Hepatocyte (in vitro differentiated cells): ENCODE results near the gene RAPGEF5. TPM values are rescaled to one million over a fixed set of nuclear protein-coding genes. Genes with fewer than 3 reads are reported as not detected.

Experiments
- DNase-seq: peaks from one replicate; pipeline ENCODE4 v3.0.0-alpha.2; 2016; ENCODE audit warnings: low spot score
- H2AFZ ChIP-seq: fragments of 200-600 bp; sonication (generic); 2 replicates; pipeline ENCODE4 v1.6.0; 2016; ENCODE audit warnings: antibody characterized with exemption, mild to moderate bottlenecking
- H3K27ac ChIP-seq: fragments of 200-600 bp; sonication (generic); 2 replicates; pipeline ENCODE4 v1.5.1; 2016; ENCODE audit warnings: mild to moderate bottlenecking
- H3K27me3 ChIP-seq: fragments of 200-600 bp; sonication (generic); 2 replicates; pipeline ENCODE4 v1.6.1; 2016
- H3K36me3 ChIP-seq: fragments of 200-600 bp; sonication (generic); replicated peaks from 2 replicates; pipeline ENCODE4 v1.5.1; 2016; ENCODE audit warnings: low read depth; ENCODE audit not compliant: insufficient read depth
- H3K4me1 ChIP-seq: fragments of 200-600 bp; sonication (generic); 2 replicates; pipeline ENCODE4 v1.5.1; 2016; ENCODE audit warnings: mild to moderate bottlenecking, moderate library complexity; ENCODE audit not compliant: insufficient read depth
- H3K4me2 ChIP-seq: fragments of 200-600 bp; sonication (generic); 2 replicates; pipeline ENCODE4 v1.6.0; 2016
- H3K4me3 ChIP-seq: fragments of 200-600 bp; sonication (generic); 2 replicates; pipeline ENCODE4 v1.5.1; 2016; ENCODE audit warnings: mild to moderate bottlenecking
- H3K79me2 ChIP-seq: fragments of 200-600 bp; sonication (generic); 2 replicates; pipeline ENCODE4 v1.6.0; 2017; ENCODE audit warnings: mild to moderate bottlenecking
- H3K9me2 ChIP-seq: fragments of 200-600 bp; sonication (generic); replicated peaks from 2 replicates; pipeline ENCODE4 v1.6.0; 2017; ENCODE audit warnings: mild to moderate bottlenecking; ENCODE audit not compliant: insufficient read depth
- H3K9me3 ChIP-seq: fragments of 200-600 bp; sonication (generic); 2 replicates; pipeline ENCODE4 v1.5.1; 2016; ENCODE audit warnings: low read depth, mild to moderate bottlenecking
- H4K20me1 ChIP-seq: fragments of 200-600 bp; sonication (generic); 2 replicates; pipeline ENCODE4 v1.6.0; 2016; ENCODE audit warnings: mild to moderate bottlenecking; ENCODE audit not compliant: insufficient read depth, poor library complexity, severe bottlenecking
- EZH2 ChIP-seq: fragments of 200-600 bp; sonication (generic); IDR thresholded peaks from 2 replicates; pipeline ENCODE4 v1.6.1; 2016; ENCODE audit warnings: antibody characterized with exemption, mild to moderate bottlenecking, borderline replicate concordance
- EZH2phosphoT487 ChIP-seq: fragments of 200-600 bp; sonication (generic); IDR thresholded peaks from one replicate; pipeline ENCODE4 v1.6.1; 2018; ENCODE audit warnings: antibody characterized with exemption, mild to moderate bottlenecking, low read depth, moderate library complexity; ENCODE audit not compliant: unreplicated experiment, severe bottlenecking
- WGBS: methylation state at CpG from one replicate; pipeline ENCODE4 v1.1.6; 2016; ENCODE audit warnings: low lambda C conversion rate; ENCODE audit errors: missing lambda C conversion rate; 5-methylcytosine and 5-hydroxymethylcytosine counted together
- polyA plus RNA-seq: library from polyadenylated mRNA; unstranded; fragments of >200 nt; fragmentation: Nextera tagmentation; extraction: Ambion mirVana; gene quantifications from 2 replicates; pipeline ENCODE4 v1.2.1, GENCODE V29; 2016
- total RNA-seq: library from RNA; depleted of rRNA; stranded (reverse); fragments of >200 nt; gene quantifications from 2 replicates; pipeline ENCODE4 v1.2.3, GENCODE V29; 2014
- TF ChIP-seq, protein P1 (sequence below): fragments of 200-600 bp; sonication (generic); IDR thresholded peaks from 2 replicates; pipeline ENCODE4 v1.5.1; 2016; ENCODE audit warnings: antibody characterized with exemption, mild to moderate bottlenecking; ENCODE audit not compliant: poor library complexity

RAPGEF5 gene
- total and polyA plus RNA-seq, 2 experiments from 2014 or later, result 5.2 to 14.5 TPM

DNA sequence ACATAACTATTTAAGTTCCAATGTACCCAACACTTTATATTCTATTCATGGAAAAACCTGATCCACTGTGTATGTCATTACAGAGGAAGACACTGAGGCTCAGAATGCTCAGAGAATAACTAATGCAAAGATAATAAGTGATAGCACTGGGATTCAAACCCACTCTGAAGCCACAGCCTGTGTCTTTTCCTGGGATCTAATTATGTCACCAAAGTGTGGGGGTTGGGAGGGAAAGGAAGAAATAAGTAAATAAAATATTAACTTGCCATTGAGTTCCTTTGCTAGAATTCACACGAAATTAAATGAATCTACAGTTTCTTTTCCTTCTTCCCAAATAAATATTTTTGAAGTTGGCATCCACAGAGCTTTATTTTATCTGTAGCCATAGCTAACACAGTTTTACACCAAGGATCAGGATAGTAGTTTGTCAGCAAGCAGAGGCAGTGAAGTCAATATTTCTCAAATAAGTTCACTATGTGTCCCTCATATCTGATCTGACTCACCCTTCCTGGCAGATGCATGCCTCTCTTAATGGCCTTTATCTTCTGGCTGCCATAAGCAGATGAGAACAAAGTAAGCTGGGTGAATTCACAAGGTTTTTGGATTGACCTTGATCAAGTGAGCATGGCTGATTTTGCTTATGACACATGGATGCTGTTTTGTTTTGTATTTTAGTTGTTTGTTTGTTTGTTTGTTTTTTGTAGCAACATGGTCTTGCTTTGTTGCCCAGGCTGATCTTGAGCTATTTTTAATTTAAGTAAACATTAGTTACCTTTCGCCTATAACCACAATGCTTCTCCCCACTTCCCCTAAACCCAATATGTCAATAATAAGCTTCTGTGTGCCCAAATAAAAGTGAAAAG is 6.3 kb downstream of the RAPGEF5 start:
- Histone ChIP-seq H2AFZ (no peak overlapping the region), H3K79me2 (peaks cover 61% of the 10 kb centered on the region), H3K27ac (peak overlapping the region; percentile 74), H4K20me1 (no peaks in the 10 kb centered on the region), H3K36me3 (no peaks in the 10 kb centered on the region), H3K27me3 (no peaks in the 10 kb centered on the region), H3K9me3 (no peaks in the 10 kb centered on the region), H3K4me1 (peaks cover 20% of the 10 kb centered on the region), H3K4me2 (peak overlapping the region; percentile 51), H3K9me2 (no peaks in the 10 kb centered on the region), H3K4me3 (no peak overlapping the region)
- TF ChIP-seq, protein P1, sequence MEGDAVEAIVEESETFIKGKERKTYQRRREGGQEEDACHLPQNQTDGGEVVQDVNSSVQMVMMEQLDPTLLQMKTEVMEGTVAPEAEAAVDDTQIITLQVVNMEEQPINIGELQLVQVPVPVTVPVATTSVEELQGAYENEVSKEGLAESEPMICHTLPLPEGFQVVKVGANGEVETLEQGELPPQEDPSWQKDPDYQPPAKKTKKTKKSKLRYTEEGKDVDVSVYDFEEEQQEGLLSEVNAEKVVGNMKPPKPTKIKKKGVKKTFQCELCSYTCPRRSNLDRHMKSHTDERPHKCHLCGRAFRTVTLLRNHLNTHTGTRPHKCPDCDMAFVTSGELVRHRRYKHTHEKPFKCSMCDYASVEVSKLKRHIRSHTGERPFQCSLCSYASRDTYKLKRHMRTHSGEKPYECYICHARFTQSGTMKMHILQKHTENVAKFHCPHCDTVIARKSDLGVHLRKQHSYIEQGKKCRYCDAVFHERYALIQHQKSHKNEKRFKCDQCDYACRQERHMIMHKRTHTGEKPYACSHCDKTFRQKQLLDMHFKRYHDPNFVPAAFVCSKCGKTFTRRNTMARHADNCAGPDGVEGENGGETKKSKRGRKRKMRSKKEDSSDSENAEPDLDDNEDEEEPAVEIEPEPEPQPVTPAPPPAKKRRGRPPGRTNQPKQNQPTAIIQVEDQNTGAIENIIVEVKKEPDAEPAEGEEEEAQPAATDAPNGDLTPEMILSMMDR, result no peak
- TF ChIP-seq EZH2phosphoT487 (no peak), EZH2 (no peak)
- 54% methylated on average over 2 of the region's 2 CpGs for WGBS
- peak; percentile 59 for DNase-seq

DNA sequence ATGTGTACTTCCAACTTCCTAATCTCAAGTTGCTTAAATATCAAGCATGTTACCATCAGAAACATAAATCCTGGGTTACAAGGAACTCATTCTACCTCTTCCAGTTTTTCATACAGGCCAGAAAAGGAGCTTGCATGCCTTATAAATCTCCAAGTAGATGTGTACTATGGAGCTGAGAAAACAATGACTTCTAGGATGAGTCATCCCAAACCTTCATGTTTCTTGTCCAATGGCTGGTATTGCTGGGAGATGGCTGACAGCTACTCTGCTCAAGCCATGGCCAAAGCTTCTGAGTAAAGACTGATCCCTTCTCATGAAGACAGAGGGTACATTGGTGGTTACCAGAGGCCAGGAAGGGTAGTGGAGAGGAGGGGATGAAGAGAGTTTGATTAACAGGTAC is 8.6 kb downstream of the RAPGEF5 start:
- peak overlapping the region; percentile 11 for H3K4me2 ChIP-seq
- peaks cover 55% of the 10 kb centered on the region for H3K79me2 ChIP-seq
- H3K4me1 ChIP-seq, result peaks cover 22% of the 10 kb centered on the region

DNA sequence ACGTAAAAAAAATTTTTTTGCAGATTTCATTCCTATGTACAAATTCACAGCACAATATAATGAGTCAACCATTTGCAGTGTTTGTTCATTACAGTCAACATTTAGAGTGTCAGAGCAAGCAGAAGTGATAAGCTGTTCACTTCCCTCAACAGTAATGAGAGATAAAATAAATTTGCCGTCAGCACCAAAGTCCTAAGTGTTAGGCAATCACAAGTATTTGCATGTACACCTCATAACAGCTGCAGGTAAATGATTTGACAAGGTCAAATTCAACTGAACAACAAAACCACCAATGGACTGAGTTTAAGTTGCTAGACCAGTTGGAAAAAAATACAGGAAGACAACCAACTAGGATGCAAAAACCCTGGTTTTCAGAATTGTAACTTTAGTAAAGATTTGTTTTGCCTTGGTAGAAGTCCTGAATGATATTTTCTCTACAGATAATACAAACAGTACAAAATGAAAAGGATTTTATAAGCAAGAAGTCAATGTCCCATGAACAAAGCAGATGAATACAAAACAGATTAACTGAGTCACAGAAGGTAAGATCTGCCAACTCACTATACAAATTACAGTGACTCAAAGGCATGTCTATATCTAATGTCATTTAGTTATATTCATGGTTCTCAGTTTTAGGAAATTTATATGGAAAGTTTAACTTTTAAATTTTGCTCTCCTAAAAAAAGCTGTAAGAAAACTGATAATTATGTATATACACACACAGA is 10.4 kb downstream of the RAPGEF5 start:
- no peaks in the 10 kb centered on the region for H4K20me1 ChIP-seq
- no peaks in the 10 kb centered on the region for H3K9me2 ChIP-seq
- DNase-seq, result peak; percentile 66
- no peaks in the 10 kb centered on the region for H3K36me3 ChIP-seq
- H3K9me3 ChIP-seq, result no peaks in the 10 kb centered on the region
- no peaks in the 10 kb centered on the region for H3K27me3 ChIP-seq
- 55% methylated on average over 2 of the region's 2 CpGs for WGBS
- H3K4me2 ChIP-seq, result peak overlapping the region; percentile 50
- H3K27ac ChIP-seq, result peak overlapping the region; percentile 76
- no peak overlapping the region for H2AFZ ChIP-seq
- peaks cover 55% of the 10 kb centered on the region for H3K79me2 ChIP-seq
- H3K4me3 ChIP-seq, result no peak overlapping the region
- no peak for TF ChIP-seq EZH2phosphoT487
- TF ChIP-seq EZH2, result no peak
- H3K4me1 ChIP-seq, result peaks cover 22% of the 10 kb centered on the region

More for the DNA sequence above, 8.6 kb downstream of the RAPGEF5 start:
- Histone ChIP-seq H3K9me2 (no peaks in the 10 kb centered on the region), H3K4me3 (no peak overlapping the region), H3K9me3 (no peaks in the 10 kb centered on the region), H3K27ac (peak overlapping the region; percentile 72), H2AFZ (no peak overlapping the region), H3K36me3 (no peaks in the 10 kb centered on the region), H3K27me3 (no peaks in the 10 kb centered on the region), H4K20me1 (no peaks in the 10 kb centered on the region)
- TF ChIP-seq EZH2, result no peak
- TF ChIP-seq, protein P1, result no peak
- TF ChIP-seq EZH2phosphoT487, result no peak
- peak; percentile 28 for DNase-seq

DNA sequence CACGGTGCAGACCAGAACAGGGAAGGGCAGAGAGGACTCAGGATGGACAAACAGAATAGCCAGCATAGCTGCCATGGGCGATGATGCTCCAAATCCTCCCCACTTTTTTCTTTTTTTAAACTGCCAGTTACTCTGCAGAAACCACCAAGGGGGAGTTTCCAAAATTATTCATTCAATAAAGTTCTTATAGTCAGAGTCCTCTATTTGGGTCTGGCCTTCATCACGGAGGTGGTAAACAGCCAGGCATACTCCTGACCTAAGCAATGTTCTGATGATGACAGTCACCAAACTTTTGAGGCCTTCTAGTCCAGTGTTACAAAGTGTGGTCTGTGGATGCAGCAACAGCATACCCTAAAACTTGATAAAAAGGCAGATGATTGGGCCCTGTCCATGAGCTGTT is 12.3 kb downstream of the RAPGEF5 start:
- WGBS, result 94% methylated on average over 3 of the region's 3 CpGs
- Histone ChIP-seq H3K36me3 (no peaks in the 10 kb centered on the region), H3K79me2 (peaks cover 68% of the 10 kb centered on the region)

More for the DNA sequence above, 12.3 kb downstream of the RAPGEF5 start:
- Histone ChIP-seq H3K27me3 (no peaks in the 10 kb centered on the region), H4K20me1 (no peaks in the 10 kb centered on the region), H3K9me2 (no peaks in the 10 kb centered on the region), H3K9me3 (no peaks in the 10 kb centered on the region), H3K4me2 (no peak overlapping the region), H3K4me3 (no peak overlapping the region), H3K4me1 (peaks cover 18% of the 10 kb centered on the region), H3K27ac (peak overlapping the region; percentile 76), H2AFZ (no peak overlapping the region)
- TF ChIP-seq EZH2 (no peak), EZH2phosphoT487 (no peak)
- TF ChIP-seq, protein P1, result no peak
- no peak for DNase-seq
